ACC112 (cell line): ENCODE measurements around the gene WNT8A.
"Not testable (repeated sequence)": the region's sequence is repeated elsewhere in the genome, so short reads cannot be mapped to it uniquely, and the experiment has no call there.

Experiments
- H2AFZ ChIP-seq: fragments of 200-600 bp; sonication (generic); one replicate; pipeline ENCODE4 v1.6.0; 2017; ENCODE audit warnings: antibody characterized with exemption, low read length; ENCODE audit not compliant: unreplicated experiment
- H3K27ac ChIP-seq: fragments of 200-600 bp; sonication (generic); 2 replicates; pipeline ENCODE4 v1.5.1; 2014; ENCODE audit warnings: low read depth, mild to moderate bottlenecking, antibody characterized with exemption, low read length, moderate library complexity
- H3K27me3 ChIP-seq: fragments of 200-600 bp; sonication (generic); 2 replicates; pipeline ENCODE4 v1.6.1; 2014; ENCODE audit warnings: mild to moderate bottlenecking, antibody characterized with exemption, low read length, moderate library complexity, mixed read lengths; ENCODE audit not compliant: insufficient read depth
- H3K36me3 ChIP-seq: fragments of 200-600 bp; sonication (generic); 2 replicates; pipeline ENCODE4 v1.6.1; 2016; ENCODE audit warnings: mild to moderate bottlenecking, antibody characterized with exemption, low read length, moderate library complexity, mixed read lengths; ENCODE audit not compliant: insufficient read depth
- H3K4me1 ChIP-seq: fragments of 200-600 bp; sonication (generic); one replicate; pipeline ENCODE4 v1.6.1; 2016; ENCODE audit warnings: low read length, mixed read lengths; ENCODE audit not compliant: insufficient read depth, unreplicated experiment, control insufficient read depth
- H3K4me3 ChIP-seq: fragments of 200-600 bp; sonication (generic); 2 replicates; pipeline ENCODE4 v1.5.1; 2014; ENCODE audit warnings: mild to moderate bottlenecking, low read depth, low read length
- H3K79me2 ChIP-seq: fragments of 200-600 bp; sonication (generic); one replicate; pipeline ENCODE4 v1.6.0; 2016; ENCODE audit warnings: low read length; ENCODE audit not compliant: control insufficient read depth, unreplicated experiment, insufficient read depth

The WNT8A gene

DNA sequence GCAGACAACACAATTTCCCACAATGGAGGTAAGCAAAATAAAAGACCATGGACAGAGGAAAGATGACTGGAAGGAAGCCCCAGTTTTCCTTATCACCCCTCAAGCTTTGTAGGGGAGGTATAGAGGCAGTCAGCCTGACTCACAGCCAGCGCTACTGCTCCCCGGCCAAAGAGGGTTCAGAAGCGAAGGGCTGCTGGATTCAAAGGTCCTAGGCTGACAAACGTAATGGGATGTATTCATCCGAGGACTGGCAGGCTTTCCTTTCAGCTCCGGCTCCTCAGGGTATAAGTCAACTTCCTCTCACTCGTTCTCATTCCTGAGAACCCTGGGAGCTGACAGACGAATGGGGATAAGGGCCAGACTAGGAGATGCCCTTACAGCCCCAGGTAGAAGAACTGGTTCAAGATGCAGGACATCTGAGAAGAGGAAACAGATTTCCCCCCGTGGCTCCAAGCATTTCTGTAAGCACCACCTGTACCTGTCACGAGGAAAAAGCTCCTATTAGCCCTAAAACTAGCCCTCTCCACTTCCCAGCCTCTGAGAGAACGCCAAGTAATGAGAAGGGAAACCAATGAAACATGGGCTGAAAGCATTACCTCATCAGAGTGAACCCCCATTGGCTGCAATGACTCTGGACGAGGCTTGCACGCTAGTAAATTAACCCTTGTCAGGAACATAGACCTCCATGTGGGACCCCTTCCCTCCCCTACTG is 28.8 kb upstream of the WNT8A start:
- peak overlapping the region; percentile 28; the same call in 1 of the 2 replicates for H3K4me3 ChIP-seq
- no peaks in the 10 kb centered on the region for H3K79me2 ChIP-seq
- peaks cover 10% of the 10 kb centered on the region for H3K27me3 ChIP-seq
- H3K27ac ChIP-seq = no peak overlapping the region
- no peak overlapping the region for H2AFZ ChIP-seq
- H3K4me1 ChIP-seq = no peaks in the 10 kb centered on the region
- H3K36me3 ChIP-seq = no peaks in the 10 kb centered on the region

DNA sequence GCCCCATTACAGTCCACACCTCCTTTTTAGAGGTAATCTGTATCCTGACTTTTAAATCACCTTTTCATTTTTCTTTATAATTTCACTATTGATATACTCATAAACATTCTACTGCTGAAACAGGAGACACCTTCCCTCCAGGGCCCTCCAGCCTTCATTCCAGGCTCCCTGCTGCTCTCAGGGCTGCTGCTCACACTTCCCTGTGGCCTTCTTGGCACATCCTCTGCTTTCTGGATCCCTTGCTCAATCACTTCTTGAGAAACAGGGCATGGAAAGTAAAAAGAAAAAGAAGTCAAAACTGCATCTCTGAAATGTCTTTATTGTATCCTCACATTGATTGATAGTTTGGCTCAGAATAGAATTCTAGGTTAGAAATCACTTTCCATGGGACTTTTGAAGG is 19.3 kb upstream of the WNT8A start:
- Histone ChIP-seq H3K79me2 (no peaks in the 10 kb centered on the region), H3K36me3 (no peaks in the 10 kb centered on the region), H3K27ac (no peak overlapping the region), H3K4me1 (no peaks in the 10 kb centered on the region), H3K27me3 (no peaks in the 10 kb centered on the region), H3K4me3 (no peak overlapping the region), H2AFZ (no peak overlapping the region)

GRCh38 chr5:138065102-138065501 is 18.7 kb upstream of the WNT8A start:
- H3K4me1 ChIP-seq = no peaks in the 10 kb centered on the region
- no peak overlapping the region for H2AFZ ChIP-seq
- no peaks in the 10 kb centered on the region for H3K79me2 ChIP-seq
- no peak overlapping the region for H3K27ac ChIP-seq
- no peak overlapping the region for H3K4me3 ChIP-seq
- no peaks in the 10 kb centered on the region for H3K27me3 ChIP-seq
- H3K36me3 ChIP-seq = no peaks in the 10 kb centered on the region

DNA sequence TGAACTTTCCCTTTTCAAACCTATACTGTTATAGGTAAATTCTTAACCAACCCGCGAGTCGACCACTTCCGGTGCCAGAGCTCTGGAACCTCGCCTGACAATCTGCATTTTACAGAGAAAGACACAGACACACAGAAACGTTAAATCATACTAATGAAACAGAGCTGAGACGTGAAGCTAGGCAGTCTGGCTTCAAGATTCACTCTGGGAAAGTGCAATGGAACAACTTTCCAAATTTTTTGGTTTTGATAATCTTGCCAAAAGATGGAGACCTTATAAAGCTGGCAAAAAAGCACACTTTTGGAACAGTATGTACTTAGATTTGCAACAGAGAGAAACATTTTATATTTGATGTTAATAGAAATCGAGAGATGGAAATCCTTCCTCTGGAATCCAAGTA is 15.9 kb upstream of the WNT8A start:
- no peaks in the 10 kb centered on the region for H3K27me3 ChIP-seq
- no peaks in the 10 kb centered on the region for H3K4me1 ChIP-seq
- H3K79me2 ChIP-seq = no peaks in the 10 kb centered on the region
- no peak overlapping the region for H3K4me3 ChIP-seq
- no peak overlapping the region for H3K27ac ChIP-seq
- no peaks in the 10 kb centered on the region for H3K36me3 ChIP-seq
- no peak overlapping the region for H2AFZ ChIP-seq

GRCh38 chr5:138068742-138069600 is 14.9 kb upstream of the WNT8A start:
- Histone ChIP-seq H3K79me2 (no peaks in the 10 kb centered on the region), H3K4me1 (no peaks in the 10 kb centered on the region), H3K27me3 (no peaks in the 10 kb centered on the region), H3K27ac (no peak overlapping the region), H2AFZ (no peak overlapping the region), H3K4me3 (no peak overlapping the region), H3K36me3 (no peaks in the 10 kb centered on the region)

GRCh38 chr5:138070026-138070425 is 13.8 kb upstream of the WNT8A start:
- H3K36me3 ChIP-seq, H3K79me2 ChIP-seq, H3K4me1 ChIP-seq, H3K27me3 ChIP-seq, H3K27ac ChIP-seq, H2AFZ ChIP-seq, H3K4me3 ChIP-seq: not testable (repeated sequence)

- Histone ChIP-seq H3K4me3 (no peak overlapping the region), H3K79me2 (no peaks in the 10 kb centered on the region), H3K27ac (no peak overlapping the region), H3K4me1 (no peaks in the 10 kb centered on the region), H3K36me3 (no peaks in the 10 kb centered on the region), H2AFZ (peak overlapping the region; percentile 19), H3K27me3 (no peaks in the 10 kb centered on the region)
Observed at GRCh38 chr5:138077064-138077696, 6.7 kb upstream of the WNT8A start.

DNA sequence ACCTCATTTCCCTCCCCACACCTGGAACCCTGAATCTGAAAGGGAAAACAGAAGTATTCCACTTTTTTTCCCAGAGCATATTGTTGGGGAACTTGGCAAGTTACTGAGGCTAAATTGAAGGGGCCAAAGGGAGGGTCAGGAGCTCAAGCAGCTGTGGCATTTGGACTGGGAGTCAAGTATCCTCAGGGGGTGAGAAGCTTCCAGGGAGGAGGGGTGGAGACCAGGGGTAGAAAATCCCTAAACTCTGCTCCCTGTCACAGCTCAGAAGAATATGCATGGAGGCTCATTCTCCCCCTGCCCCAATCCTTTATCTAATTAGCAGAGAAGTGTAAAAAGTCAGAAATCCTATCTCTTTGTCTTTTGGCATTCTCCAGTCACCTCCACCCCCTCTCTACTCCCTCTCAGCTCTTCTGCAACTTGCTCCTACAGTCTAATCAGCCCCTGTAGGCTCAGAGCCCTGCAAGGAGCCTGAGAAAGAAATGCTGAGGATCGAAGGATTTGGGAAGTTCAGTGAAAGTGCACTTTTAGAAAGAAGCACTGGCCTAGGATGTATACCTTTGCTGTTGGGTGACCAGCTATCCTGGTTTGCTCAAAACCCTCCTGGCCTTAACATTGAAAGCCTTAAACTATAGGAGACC is 5.7 kb upstream of the WNT8A start:
- Histone ChIP-seq H2AFZ (peak overlapping the region; percentile 3), H3K27ac (no peak overlapping the region), H3K27me3 (no peaks in the 10 kb centered on the region), H3K4me1 (no peaks in the 10 kb centered on the region), H3K36me3 (no peaks in the 10 kb centered on the region), H3K4me3 (no peak overlapping the region), H3K79me2 (no peaks in the 10 kb centered on the region)

- H3K4me1 ChIP-seq = no peaks in the 10 kb centered on the region
- H3K79me2 ChIP-seq = no peaks in the 10 kb centered on the region
- no peaks in the 10 kb centered on the region for H3K27me3 ChIP-seq
- no peak overlapping the region for H3K27ac ChIP-seq
- no peak overlapping the region for H2AFZ ChIP-seq
- H3K36me3 ChIP-seq = no peaks in the 10 kb centered on the region
- no peak overlapping the region for H3K4me3 ChIP-seq
Observed at GRCh38 chr5:138082033-138082432, 1.8 kb upstream of the WNT8A start.

GRCh38 chr5:138091685-138092084 is 7.9 kb downstream of the WNT8A start:
- H3K27me3 ChIP-seq = peaks cover 60% of the 10 kb centered on the region
- no peak overlapping the region for H3K27ac ChIP-seq
- no peak overlapping the region for H3K4me3 ChIP-seq
- no peaks in the 10 kb centered on the region for H3K36me3 ChIP-seq
- H2AFZ ChIP-seq = no peak overlapping the region
- H3K79me2 ChIP-seq = no peaks in the 10 kb centered on the region
- H3K4me1 ChIP-seq = no peaks in the 10 kb centered on the region
